G401.6 (cell line): ENCODE data around the gene CEP120.

Experiments
- FAIRE-seq: peaks from 2 replicates; lab custom pipeline; 2012; peaks lifted over from hg19 to GRCh38; lab: Jason Lieb, UNC

CEP120 gene

DNA sequence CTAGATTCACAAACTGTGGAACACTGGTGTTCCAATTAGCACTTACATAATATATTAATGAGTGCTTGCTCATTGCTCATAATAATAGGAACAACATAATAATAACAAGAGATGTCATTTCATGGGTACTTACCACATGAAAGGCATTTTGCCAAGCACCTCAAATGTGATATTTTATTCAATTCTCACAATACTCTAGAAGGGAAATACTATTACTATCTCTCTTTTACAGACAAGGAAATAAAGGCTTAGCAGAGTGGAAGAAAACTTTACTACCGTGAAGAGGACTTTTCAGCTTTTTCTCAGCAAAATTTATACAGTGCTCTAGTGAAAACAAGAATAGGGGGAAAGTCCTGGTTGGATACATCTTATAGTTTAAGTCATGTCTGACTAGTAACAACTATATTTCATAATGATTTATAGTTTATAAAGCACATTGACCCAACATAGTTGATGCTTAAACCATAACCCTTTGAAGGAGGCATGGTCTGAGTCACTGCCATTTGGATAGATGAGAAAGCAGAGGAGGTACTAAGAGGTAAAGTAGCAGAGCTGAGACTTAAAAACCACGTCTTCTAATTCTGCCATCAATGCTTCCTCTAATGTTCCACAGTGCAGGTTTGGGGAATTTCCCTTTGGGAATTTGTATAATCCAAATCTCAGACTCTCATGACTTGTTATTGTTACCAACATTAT lies 124.7 kb downstream of the CEP120 start:
- FAIRE-seq = no peak

DNA sequence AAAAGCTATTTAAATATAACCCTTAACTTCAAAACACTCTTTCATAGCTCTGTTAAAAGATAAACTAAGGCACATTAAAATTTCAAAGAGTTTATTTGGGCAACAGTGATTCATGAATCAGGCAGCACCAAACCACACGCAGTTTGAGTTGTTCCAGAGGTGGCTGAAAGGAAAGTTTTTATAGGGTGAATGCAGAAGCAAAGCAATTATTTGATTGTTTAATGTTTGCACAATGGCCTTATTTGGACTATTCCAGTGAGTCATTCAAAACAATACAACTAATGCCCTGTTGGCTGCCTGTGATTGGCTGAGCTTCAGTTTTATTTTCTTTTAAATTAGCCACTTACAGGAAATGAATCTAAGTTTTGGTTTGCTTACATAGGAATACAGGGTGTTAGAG lies 125.3 kb downstream of the CEP120 start:
- no peak for FAIRE-seq

DNA sequence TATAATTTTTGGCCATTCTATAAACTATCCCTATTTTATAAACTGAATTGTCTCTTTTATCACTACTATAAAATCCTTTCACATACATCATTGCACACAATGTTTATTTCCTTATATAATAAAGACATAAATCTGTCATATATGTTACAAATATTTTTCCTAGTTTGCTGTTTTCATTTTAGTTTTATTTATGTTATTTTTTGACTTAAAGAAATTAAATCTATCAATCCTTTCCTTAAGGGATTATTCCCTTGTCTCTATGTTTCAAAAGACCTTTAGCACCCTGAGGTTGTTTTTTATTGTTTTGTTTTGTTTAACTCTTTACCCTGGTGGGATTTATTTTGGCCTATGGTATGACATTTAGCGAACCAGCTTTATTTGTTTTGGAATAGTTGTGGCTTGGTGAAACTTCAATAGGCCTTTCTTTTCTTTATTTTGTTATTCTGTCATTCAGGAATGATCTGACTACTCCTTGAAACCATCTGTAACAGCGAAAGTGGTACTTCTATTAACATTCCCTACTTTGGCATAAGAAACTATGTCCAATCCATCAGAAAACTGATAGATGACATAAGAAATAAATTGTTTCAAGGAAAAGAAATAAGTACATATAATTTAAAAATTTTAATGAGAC lies 125.9 kb downstream of the CEP120 start:
- no peak for FAIRE-seq
